ENCODE data around the gene ZNF558.
A peak's percentile ranks its signal among the peaks of the same experiment; 100 is the strongest.

The ZNF558 gene

DNA sequence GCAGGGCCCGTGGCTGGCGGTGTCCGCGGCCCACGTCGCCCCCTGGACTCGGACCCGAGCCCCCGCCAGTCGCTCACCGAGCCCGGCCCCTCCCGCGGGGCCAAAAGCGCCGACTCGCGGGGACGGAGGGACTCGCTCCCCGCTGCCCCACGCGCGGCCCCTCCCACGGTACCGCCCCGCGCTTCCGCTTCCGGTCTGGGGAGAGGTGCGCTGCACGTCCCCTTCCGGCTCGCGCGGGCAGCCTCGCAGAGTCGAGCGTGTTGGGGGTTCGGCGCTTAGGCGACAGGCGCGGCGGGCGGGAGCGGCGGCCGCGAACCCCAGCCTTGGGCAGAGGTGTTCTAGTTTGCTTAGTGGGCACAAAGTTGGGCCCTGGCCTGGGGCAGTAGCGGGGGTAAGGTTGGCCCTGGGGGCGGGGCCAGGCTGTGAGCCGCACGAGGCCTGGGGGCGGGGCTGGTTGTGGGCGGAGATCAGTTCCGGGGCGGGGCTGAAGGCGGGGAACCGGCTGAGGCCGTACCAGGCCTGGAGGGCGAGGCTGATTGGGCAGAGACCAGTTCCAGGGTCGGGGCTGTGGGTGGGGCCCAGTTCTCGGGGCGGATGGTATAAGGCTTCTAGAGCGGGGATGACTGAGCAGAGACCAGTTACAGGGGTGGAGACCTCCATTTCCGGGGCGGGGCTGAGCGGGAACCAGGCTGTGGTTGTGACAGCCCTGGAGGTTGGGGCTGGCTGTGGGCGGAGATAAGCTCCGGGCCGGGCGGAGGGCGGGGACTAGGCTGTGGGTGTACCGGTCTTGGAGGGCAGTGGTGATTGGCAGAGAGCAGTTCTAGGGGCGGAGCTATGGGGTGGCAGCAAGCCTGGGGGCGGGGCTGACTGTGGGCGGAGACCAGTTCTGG is at the start of gene ZNF558, which contains the start of gene MBD3L1:
Gene ZNF558 (minus strand): TSS at position 173 of the 890 bp plus-strand sequence. CDS start 9,645 bp downstream, outside the sequence.
Gene MBD3L1 (plus strand): TSS at position 246 of the 890 bp plus-strand sequence. CDS start 10,302 bp downstream, outside the sequence.
- DNase-seq: peak; percentile 97

DNA sequence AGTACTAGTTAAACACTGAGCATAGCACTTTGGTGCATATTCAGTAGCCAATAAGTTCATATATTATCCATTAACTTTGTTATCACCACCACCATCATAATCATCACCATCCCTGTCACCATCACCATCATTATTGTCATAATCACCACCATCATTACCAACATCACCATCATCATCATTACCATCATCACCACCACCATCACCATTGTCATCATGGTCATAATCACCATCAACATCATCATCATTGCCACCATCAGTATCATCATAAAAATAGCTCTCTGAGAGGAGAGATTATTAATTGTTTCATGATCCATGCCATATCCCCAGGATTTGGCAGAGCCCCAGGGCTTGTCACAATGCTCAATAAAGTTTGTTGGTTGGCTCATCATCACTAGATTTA is 49.4 kb upstream of the ZNF558 start:
- DNase-seq: no peak

DNA sequence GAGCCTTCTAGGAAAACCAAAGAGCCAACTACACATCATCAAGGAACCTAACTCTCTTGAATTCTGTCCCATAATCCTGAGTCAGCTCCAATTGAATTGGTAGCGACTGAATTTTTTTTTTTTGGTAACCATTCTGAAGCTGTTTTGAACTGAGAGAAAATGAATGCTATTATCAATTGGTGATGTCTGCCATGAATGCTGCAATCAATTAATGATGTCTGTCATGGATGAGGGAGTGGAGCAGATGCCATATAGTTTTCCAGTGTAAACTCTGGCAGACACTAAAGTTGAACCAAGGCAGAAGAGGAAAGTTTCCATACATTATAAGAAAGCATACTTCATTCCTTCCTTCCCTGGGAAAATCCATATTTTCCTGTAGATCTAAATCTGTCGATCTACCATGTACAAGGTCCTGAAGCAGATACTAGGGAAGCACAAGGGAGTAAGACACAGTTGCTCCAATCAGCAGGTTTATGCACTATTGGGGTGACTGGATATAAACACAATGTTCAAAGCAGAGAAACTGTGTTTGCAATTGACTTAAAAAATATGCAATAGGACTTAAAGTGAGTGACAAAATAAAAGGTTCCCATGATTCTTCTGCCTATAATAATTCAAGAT is 48.9 kb upstream of the ZNF558 start:
- DNase-seq: no peak

DNA sequence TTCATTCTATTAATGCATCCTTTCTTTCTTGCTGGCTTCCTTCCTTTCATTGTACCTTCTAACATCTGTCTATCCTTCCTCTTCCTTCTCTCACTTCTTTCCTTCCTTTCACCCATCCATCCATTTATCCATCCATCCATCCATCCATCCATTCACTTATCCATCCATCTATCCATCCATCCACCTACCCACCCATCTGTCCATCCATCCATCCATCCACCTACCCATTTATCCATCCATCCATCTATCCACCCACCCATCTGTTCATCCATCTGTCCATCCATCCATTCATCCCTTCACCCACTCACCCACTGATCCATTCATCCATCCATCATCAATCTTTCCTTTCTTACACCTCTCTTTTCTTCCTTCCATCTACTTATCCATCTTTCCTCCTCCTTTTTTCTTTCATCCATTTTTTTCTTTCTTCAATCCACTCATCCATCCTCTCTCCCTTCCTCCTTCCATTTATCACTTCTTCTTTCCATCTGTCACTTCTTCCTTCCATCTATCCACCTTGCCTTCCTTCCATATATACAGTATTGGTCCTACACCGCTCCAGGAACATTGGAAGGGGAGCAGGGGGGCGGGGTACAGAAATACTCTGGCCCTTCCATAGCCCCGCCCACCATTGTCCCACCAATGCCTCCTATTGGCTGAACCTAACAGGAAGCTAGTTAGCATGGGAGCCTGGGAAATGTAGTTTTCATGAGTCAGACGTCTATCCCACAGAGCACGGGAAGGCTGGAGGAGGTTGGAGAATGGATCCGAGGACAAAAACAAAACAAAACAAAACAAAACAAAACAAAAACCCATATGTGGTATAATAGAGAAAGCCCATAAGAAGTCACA is 46.0 kb upstream of the ZNF558 start:
- no peak for DNase-seq

DNA sequence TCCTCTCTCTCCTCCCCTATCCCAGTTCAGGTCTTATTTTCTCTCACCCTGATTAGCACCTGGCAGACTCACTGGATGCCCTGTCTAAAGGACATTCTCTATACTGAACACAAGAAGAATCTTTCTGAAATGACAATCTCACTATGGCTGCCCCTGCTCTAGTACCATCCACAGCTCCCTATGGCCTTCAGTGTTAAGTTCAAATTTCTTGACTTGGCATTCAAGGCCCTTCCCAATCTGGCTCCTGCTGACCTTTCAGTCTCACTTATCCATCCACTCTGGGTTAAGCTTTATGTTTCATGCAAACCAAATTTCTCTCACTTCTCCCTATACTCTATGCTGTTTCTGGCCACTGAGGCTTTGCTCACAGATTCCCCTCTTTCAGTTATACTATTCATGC is 34.2 kb upstream of the ZNF558 start:
- no peak for DNase-seq

- no peak for DNase-seq
Measured at GRCh38 chr19:8858260-8858659, 26.2 kb upstream of the ZNF558 start.

- no peak for DNase-seq
Measured at GRCh38 chr19:8850488-8850887, 18.4 kb upstream of the ZNF558 start.

- DNase-seq: no peak
Measured at GRCh38 chr19:8849232-8849631, 17.1 kb upstream of the ZNF558 start.

- no peak for DNase-seq
Measured at GRCh38 chr19:8846819-8847218, 14.7 kb upstream of the ZNF558 start.

- DNase-seq: no peak
Measured at GRCh38 chr19:8840708-8841107, 8.6 kb upstream of the ZNF558 start.

GRCh38 chr19:8835877-8836276 is 3.8 kb upstream of the ZNF558 start:
- DNase-seq: no peak

DNA sequence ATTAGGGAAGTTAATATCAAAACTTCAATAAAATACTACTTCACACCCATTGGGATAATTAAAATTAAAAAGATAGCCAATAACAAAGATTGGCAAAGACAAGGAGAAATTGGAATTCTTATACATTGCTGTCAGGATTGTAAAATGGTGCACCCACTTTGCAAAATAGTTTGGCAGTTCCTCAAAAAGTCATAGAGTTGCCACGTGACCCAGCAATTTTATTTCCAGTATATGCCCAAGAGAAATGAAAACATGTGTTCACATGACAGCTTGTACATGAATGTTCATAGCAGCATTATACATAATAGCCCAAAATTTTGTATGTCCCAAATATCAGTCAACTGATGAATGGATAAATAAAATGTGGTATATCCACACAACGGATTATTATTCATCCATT is 3.3 kb upstream of the ZNF558 start:
- no peak for DNase-seq

DNA sequence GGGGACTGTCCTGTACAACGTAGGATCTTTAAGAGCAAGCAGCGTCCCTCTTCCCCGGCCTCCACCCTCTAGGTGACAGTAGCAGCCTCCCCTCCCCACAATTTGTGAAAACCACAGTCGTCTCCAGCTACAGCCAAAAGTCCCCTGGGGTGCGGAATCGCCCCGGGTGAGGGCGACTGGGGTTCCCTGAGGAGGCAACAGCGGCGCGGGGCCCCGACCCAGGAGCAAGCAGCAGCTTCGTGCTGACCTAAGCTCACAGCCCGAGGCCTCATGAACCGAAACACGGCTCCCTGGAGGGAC is 322 bp downstream of the ZNF558 start:
- DNase-seq: peak; percentile 3

- no peak for DNase-seq
Measured at GRCh38 chr19:8831373-8831772, 731 bp downstream of the ZNF558 start.

DNA sequence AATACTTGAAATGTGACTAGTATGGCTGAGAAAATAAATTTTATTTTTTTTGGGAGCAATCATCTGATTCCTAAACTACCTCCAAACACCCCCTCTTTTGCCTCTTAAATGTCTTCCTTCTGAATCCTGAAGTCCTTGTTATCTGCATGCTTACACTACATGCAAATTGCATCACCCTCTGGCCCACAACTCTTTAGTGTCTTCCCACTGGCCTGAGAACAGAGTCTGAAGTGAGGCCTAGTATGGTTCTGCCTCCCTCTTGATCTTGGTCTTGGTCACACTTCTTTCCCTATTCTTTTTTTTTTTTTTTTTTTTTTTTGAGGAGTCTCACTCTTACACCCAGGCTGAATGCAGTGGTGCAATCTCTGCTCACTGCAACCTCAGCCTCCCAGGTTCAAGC is 4.8 kb downstream of the ZNF558 start:
- no peak for DNase-seq

DNA sequence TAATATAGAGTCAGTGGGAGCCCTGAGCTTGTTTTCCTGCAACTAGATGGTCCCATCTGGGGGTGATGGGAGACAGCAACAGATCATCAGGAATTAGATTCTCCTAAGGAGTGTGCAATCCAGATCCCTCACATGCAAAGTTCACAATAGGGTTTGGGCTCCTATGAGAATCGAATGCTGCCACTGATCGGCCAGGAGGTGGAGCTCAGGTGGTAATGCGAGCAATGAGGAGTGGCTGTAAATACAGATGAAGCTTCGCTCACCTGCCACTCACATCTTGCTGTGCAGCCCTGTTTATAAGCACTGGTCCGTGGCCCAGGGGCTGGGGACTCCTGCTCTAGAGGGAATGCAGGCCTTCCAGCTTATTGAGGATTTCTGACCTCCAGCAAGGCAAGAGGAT is 5.7 kb downstream of the ZNF558 start:
- no peak for DNase-seq

DNA sequence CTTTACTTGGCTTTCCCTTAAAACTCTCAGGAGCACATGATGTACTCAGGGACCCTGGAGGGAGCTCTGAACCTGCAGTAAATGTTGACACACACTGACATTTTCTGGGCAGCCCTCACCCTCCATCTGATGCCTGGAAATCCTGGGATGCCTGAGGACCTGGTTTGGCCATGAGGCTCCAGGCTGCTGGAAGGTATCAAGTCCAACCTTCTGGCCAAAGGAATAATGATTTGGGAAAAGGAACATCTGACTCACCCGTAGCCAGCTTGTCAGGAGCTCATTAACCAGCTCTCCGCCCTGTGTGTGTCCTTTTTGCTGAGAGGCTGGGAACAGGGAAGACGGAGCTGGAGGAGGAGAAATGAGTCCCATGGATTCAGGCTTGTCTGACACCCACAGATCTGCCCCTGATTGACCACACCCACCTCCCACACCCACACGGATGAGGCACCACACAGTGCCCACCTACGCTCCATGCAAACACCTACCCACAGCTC is 10.3 kb downstream of the ZNF558 start:
- no peak for DNase-seq

DNA sequence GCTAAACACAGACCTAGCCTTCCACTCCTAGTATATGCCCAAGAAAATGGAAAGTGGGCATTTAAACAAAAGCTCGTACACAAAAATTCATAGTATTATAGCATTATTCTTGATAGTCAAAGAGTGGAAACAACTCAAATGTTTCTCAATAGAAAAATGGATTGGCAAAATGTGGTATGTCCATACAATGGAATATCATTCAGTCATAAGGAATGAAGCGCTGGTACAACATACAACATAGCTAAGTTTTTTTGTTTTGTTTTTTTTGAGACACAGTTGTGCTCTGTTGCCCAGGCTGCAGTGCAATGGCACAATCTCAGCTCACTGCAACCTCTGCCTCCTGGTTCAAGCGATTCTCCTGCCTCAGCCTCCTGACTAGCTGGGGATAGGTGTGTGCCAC is 11.9 kb downstream of the ZNF558 start:
- no peak for DNase-seq

DNA sequence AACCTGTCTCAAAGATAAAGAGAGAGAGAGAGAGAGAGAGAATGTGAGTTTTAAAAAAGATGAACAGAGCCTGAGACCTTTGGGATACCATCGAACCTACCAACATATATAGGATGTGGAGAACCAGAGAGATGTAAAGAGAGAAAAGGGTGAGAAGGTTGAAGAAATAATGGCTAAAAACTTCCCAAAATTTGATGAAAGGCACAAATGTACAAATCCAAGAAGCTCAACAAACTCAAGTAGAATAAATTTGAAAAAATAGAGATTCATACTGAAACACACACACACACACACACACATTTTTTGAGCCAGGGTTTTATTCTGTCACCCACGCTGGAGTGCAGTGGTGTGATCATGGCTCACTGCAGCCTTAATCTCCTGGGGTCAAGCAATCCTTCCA is 16.3 kb downstream of the ZNF558 start:
- DNase-seq: no peak

DNA sequence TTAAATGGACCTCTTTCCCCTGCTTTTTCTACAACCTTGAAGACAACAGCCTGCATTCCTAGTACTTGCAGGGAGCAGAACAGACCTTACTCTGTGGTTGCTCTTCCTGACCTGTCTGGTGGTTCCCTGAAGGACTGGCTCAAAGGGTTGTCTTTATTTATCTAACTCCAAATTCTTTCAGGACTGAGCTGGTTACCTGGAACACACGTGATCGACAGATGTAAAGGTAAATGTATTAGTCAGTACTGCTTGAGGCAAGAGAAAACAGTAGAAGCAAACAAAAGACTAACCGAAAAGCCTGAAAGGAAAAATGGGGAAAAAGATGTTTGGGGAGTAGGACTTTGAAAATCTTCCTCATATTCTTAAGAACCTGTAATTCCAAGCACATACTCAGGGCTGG is 17.9 kb downstream of the ZNF558 start:
- no peak for DNase-seq

DNA sequence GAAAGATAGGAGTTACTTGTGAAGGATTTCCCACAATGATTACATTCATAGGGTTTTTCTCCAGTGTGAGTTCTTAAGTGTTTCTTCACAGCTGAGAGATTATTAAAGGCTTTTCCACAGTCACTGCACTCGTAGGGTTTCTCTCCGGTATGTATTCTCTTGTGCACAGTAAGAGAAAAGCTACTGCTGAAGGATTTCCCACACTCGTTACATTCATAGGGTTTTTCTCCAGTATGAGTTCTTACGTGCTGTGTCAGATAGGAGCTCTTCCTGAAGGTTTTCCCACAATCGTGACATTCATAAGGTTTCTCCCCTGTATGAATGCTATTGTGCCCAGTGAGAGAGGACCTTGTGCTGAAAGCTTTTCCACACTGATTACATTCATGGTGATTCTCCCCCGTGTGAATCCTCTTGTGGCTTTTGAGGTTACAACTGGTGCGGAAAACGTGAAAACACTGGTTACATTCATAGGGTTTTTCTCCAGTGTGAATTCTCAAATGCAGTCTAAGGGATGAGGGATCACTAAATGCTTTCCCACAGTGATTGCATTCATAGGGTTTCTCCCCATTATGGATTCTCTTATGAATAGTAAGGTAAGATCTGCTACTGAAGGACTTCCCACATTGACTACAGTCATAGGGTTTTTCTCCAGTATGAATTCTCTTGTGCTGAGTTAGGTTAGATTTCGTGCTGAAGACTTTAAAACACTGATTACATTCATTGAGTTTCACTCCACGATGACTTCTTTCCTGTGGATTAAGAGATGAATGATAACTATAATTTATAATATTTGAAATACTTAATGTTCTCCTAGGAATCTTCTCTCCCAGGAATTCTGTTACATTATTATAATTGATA is 20.6 kb downstream of the ZNF558 start:
- no peak for DNase-seq

GRCh38 chr19:8806661-8807060 is 25.4 kb downstream of the ZNF558 start:
- no peak for DNase-seq

Data from suppressor macrophage treated with lipopolysaccharide for 4 hours (primary cell).